Skin of body (tissue), 2 donors: ENCODE results near the gene PIK3C2G. TPM values are rescaled to one million over a fixed set of nuclear protein-coding genes. Genes with fewer than 3 reads are reported as not detected.
"Not testable (repeated sequence)": the region's sequence is repeated elsewhere in the genome, so short reads cannot be mapped to it uniquely, and the experiment has no call there.

Source experiments
- DNase-seq: peaks from one replicate; lab custom pipeline; 2025; lab: John Stamatoyannopoulos, UW
- total RNA-seq: library from RNA; depleted of rRNA; stranded (reverse); fragments of >200 nt; gene quantifications from one replicate; pipeline ENCODE4 v1.2.3, GENCODE V29; 2014

The PIK3C2G gene
- total RNA-seq, 1 donor from 2014 or later, result 18.1 TPM

- DNase-seq, result no peak
These were observed 371.5 kb downstream of the PIK3C2G start for GRCh38 chr12:18632848-18633247.

GRCh38 chr12:18634382-18634781 lies 373.1 kb downstream of the PIK3C2G start:
- DNase-seq, result no peak

GRCh38 chr12:18640321-18640955 lies 379.1 kb downstream of the PIK3C2G start:
- DNase-seq, result no peak

GRCh38 chr12:18643681-18644080 lies 382.4 kb downstream of the PIK3C2G start:
- DNase-seq, result no peak

- no peak for DNase-seq
These were observed 383.2 kb downstream of the PIK3C2G start for GRCh38 chr12:18644564-18644963.

- peak; percentile 8 for DNase-seq
These were observed 385.1 kb downstream of the PIK3C2G start for GRCh38 chr12:18646286-18646890.

GRCh38 chr12:18651525-18651924 lies 390.2 kb downstream of the PIK3C2G start:
- DNase-seq, result no peak

GRCh38 chr12:18652596-18652995 lies 391.3 kb downstream of the PIK3C2G start:
- no peak for DNase-seq

GRCh38 chr12:18653465-18653864 lies 392.1 kb downstream of the PIK3C2G start:
- no peak for DNase-seq

GRCh38 chr12:18655351-18655750 lies 394.0 kb downstream of the PIK3C2G start:
- DNase-seq, result no peak

- no peak for DNase-seq
These were observed 396.9 kb downstream of the PIK3C2G start for GRCh38 chr12:18658179-18658578.

- DNase-seq, result no peak
These were observed 397.5 kb downstream of the PIK3C2G start for GRCh38 chr12:18658829-18659228.

GRCh38 chr12:18676141-18676540 lies 414.8 kb downstream of the PIK3C2G start:
- DNase-seq, result no peak

- DNase-seq, result peak; percentile 47
These were observed 415.8 kb downstream of the PIK3C2G start for GRCh38 chr12:18676996-18677588.

- no peak for DNase-seq
These were observed 420.5 kb downstream of the PIK3C2G start for GRCh38 chr12:18681818-18682217.

GRCh38 chr12:18683327-18684013 lies 422.2 kb downstream of the PIK3C2G start:
- DNase-seq, result no peak

- no peak for DNase-seq
These were observed 423.1 kb downstream of the PIK3C2G start for GRCh38 chr12:18684430-18684829.

GRCh38 chr12:18689771-18690170 lies 428.5 kb downstream of the PIK3C2G start:
- DNase-seq, result no peak

- DNase-seq, result no peak
These were observed 429.3 kb downstream of the PIK3C2G start for GRCh38 chr12:18690653-18691052.

GRCh38 chr12:18693986-18694385 lies 432.7 kb downstream of the PIK3C2G start:
- DNase-seq, result not testable (repeated sequence)

GRCh38 chr12:18696971-18697602 lies 435.8 kb downstream of the PIK3C2G start:
- no peak for DNase-seq
